ENCODE results near the gene ARHGAP19. TPM values are rescaled to one million over a fixed set of nuclear protein-coding genes. Genes with fewer than 3 reads are reported as not detected.

The ARHGAP19 gene
- total and polyA plus RNA-seq, 9 of the 15 experiments (the other 6 are each of a cell fraction or from before 2014, with no cell fraction given), result 14.8 to 49.5 (median 26.8) TPM

GRCh38 chr10:97312897-97313296, 20.5 kb upstream of the ARHGAP19 start:
- Histone ChIP-seq H3K27me3 (ENCODE audit: control insufficient read depth in 2 of 2, insufficient read depth in 2 of 2, low read length in 2 of 2) (no peaks in the 10 kb centered on the region), H3K4me2 (ENCODE audit: insufficient read depth, low read length) (no peak overlapping the region; the same call in 1 of the 2 replicates), H3K4me3 (no peak overlapping the region), H4K20me1 (replicated peaks; ENCODE audit: control insufficient read depth, insufficient read depth, low read length) (no peaks in the 10 kb centered on the region), H3K27ac (ENCODE audit: extremely low read depth, low read depth, low read length) (peak overlapping the region; percentile 63; the same call in 1 of the 3 replicates), H2AFZ (ENCODE audit: low read depth, low read length) (peak overlapping the region; percentile 74; the same call in 1 of the 2 replicates), H3K9me3 (replicated peaks; ENCODE audit: control insufficient read depth, insufficient read depth, low read depth, low read length) (no peaks in the 10 kb centered on the region), H3K36me3 (ENCODE audit: control insufficient read depth, insufficient read depth, low read length) (no peaks in the 10 kb centered on the region), H3K9ac (ENCODE audit: insufficient read depth in 1 of 2, low read depth in 2 of 2, low read length in 2 of 2) (no peak overlapping the region; a peak in 1 of 4 replicates), H3K9me1 (ENCODE audit: control insufficient read depth, insufficient read depth, low read length) (no peaks in the 10 kb centered on the region), H3K4me1 (replicated peaks in 1 of 2; ENCODE audit: control insufficient read depth in 2 of 2, insufficient read depth in 2 of 2, low read length in 2 of 2) (peaks cover 4 to 12% of the 10 kb centered on the region in 2 experiments; a peak in 3 of 5 replicates), H3K79me2 (ENCODE audit: control insufficient read depth, insufficient read depth, low read length) (no peaks in the 10 kb centered on the region)
- peak; percentile 25 to 80 (median 54) for DNase-seq (ENCODE audit: extremely low read depth in 1 of 4, low spot score in 3 of 4)
- intact Hi-C loops (cut with micrococcal nuclease) (no loop called here), in situ Hi-C loops (cut with MboI) (no loop called here)
- peak; percentile 85 for ATAC-seq
- FAIRE-seq, result peak; percentile 92
- BruUV-seq (replicated peaks), result no TSS peak
- CTCF ChIA-PET (ENCODE audit: low intra/inter-chr PET ratio), result no interaction called here
- POLR2A ChIA-PET, result interaction anchor here (1.1 to 1.4 kb wide), 2 partner anchors 14 to 21 kb away, joined by 3 to 5 read pairs; partner anchors contain the start of gene ARHGAP19
- 19% methylated on average over 5 of the region's 6 CpGs for WGBS (ENCODE audit: insufficient coverage, low coverage, missing lambda C conversion rate)
- TF ChIP-seq OTX1 (CRISPR knock-in tag; IDR thresholded peaks at IDR 0.05), result no peak
- no peak for TF ChIP-seq RREB1 (CRISPR knock-in tag; IDR thresholded peaks at IDR 0.05)
- TF ChIP-seq, protein P1, sequence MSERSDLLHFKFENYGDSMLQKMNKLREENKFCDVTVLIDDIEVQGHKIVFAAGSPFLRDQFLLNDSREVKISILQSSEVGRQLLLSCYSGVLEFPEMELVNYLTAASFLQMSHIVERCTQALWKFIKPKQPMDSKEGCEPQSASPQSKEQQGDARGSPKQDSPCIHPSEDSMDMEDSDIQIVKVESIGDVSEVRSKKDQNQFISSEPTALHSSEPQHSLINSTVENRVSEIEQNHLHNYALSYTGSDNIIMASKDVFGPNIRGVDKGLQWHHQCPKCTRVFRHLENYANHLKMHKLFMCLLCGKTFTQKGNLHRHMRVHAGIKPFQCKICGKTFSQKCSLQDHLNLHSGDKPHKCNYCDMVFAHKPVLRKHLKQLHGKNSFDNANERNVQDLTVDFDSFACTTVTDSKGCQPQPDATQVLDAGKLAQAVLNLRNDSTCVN (CRISPR knock-in tag; IDR thresholded peaks at IDR 0.05), result no peak
- TF ChIP-seq ZNF583 (CRISPR knock-in tag; IDR thresholded peaks at IDR 0.05), result no peak
- no peak for TF ChIP-seq ATF1 (CRISPR knock-in tag; IDR thresholded peaks at IDR 0.05)
- TF ChIP-seq ATF1 (tag; IDR thresholded peaks at IDR 0.05), result no peak
- no peak for TF ChIP-seq NR0B1 (IDR thresholded peaks at IDR 0.05; ENCODE audit: partially characterized antibody)
- TF ChIP-seq PRDM10 (IDR thresholded peaks at IDR 0.05; ENCODE audit: partially characterized antibody), result no peak
- no peak for TF ChIP-seq ZNF696 (CRISPR knock-in tag; conservative IDR thresholded peaks at IDR 0.05)
- no peak for TF ChIP-seq THRAP3 (IDR thresholded peaks at IDR 0.05; ENCODE audit: borderline replicate concordance)
- TF ChIP-seq CC2D1A (IDR thresholded peaks at IDR 0.05), result peak; percentile 34; the same call in 1 of the 2 replicates
- TF ChIP-seq ZNF316 (IDR thresholded peaks at IDR 0.05), result peak; percentile 96

Data from K562 (cell line).